OCI-LY1 (cell line): ENCODE data around the gene HMGN4.

Source experiments
- H2AFZ ChIP-seq: fragments of 200-600 bp; sonication (generic), shearing (Covaris generic); 2 replicates; pipeline ENCODE4 v1.6.0; 2014; ENCODE audit warnings: antibody characterized with exemption, mild to moderate bottlenecking, low read length
- H3F3A ChIP-seq: fragments of 200-600 bp; sonication (generic), shearing (Covaris generic); 2 replicates; pipeline ENCODE4 v1.6.0; 2014; ENCODE audit warnings: mild to moderate bottlenecking, antibody characterized with exemption, low read length, moderate library complexity; ENCODE audit not compliant: insufficient read depth
- H3K27ac ChIP-seq: fragments of 200-600 bp; sonication (generic); 2 replicates; pipeline ENCODE4 v1.5.1; 2014; ENCODE audit warnings: low read length, mixed run types, mild to moderate bottlenecking, low read depth; ENCODE audit not compliant: poor library complexity, severe bottlenecking
- H3K27me3 ChIP-seq: fragments of 200-600 bp; sonication (generic); 2 replicates; pipeline ENCODE4 v1.6.0; 2014; ENCODE audit warnings: antibody characterized with exemption, mild to moderate bottlenecking, low read length, moderate library complexity; ENCODE audit not compliant: insufficient read depth
- H3K36me3 ChIP-seq: fragments of 200-600 bp; sonication (generic); 2 replicates; pipeline ENCODE4 v1.6.1; 2014; ENCODE audit warnings: mild to moderate bottlenecking, antibody characterized with exemption, low read length, moderate library complexity, mixed read lengths; ENCODE audit not compliant: insufficient read depth
- H3K4me1 ChIP-seq: fragments of 200-600 bp; sonication (generic); 2 replicates; pipeline ENCODE4 v1.5.1; 2014; ENCODE audit warnings: mild to moderate bottlenecking, low read length, moderate library complexity; ENCODE audit not compliant: insufficient read depth, severe bottlenecking
- H3K4me2 ChIP-seq: fragments of 200-600 bp; sonication (generic), shearing (Covaris generic); 2 replicates; pipeline ENCODE4 v1.6.1; 2014; ENCODE audit warnings: low read length
- H3K4me3 ChIP-seq: fragments of 200-600 bp; sonication (generic); 2 replicates; pipeline ENCODE4 v1.5.1; 2014; ENCODE audit warnings: low read length, low read depth, mild to moderate bottlenecking, mixed read lengths; ENCODE audit not compliant: poor library complexity, severe bottlenecking
- H3K79me2 ChIP-seq: fragments of 200-600 bp; shearing (Covaris generic); 2 replicates; pipeline ENCODE4 v1.6.1; 2016; ENCODE audit warnings: mixed run types, low read length, mixed read lengths; ENCODE audit not compliant: insufficient read depth
- H3K9ac ChIP-seq: fragments of 200-600 bp; sonication (generic), shearing (Covaris generic); 2 replicates; pipeline ENCODE4 v1.6.1; 2014; ENCODE audit warnings: mild to moderate bottlenecking, low read length, mixed read lengths
- H3K9me2 ChIP-seq: fragments of 200-600 bp; sonication (generic), shearing (Covaris generic); 2 replicates; pipeline ENCODE4 v1.6.1; 2014; ENCODE audit warnings: low read depth, mild to moderate bottlenecking, low read length, mixed read lengths
- H3K9me3 ChIP-seq: fragments of 200-600 bp; shearing (Covaris generic); 2 replicates; pipeline ENCODE4 v1.6.1; 2014; ENCODE audit warnings: low read length, mixed read lengths
- H4K20me1 ChIP-seq: fragments of 200-600 bp; sonication (generic), shearing (Covaris generic); 2 replicates; pipeline ENCODE4 v1.6.0; 2016; ENCODE audit warnings: mild to moderate bottlenecking, low read length; ENCODE audit not compliant: insufficient read depth
- EZH2 ChIP-seq: fragments of 200-600 bp; sonication (generic), shearing (Covaris generic); IDR thresholded peaks from 2 replicates; pipeline ENCODE4 v1.8.0; 2017; ENCODE audit warnings: borderline replicate concordance, mixed run types, mild to moderate bottlenecking, antibody characterized with exemption, low read length, moderate library complexity, mixed read lengths
- TF ChIP-seq, protein P1 (sequence below): fragments of 200-600 bp; sonication (generic), shearing (Covaris generic); IDR thresholded peaks from 2 replicates; pipeline ENCODE4 v1.5.1; 2017; ENCODE audit warnings: mild to moderate bottlenecking, antibody characterized with exemption, low read length, moderate library complexity, mixed read lengths

HMGN4 gene

DNA sequence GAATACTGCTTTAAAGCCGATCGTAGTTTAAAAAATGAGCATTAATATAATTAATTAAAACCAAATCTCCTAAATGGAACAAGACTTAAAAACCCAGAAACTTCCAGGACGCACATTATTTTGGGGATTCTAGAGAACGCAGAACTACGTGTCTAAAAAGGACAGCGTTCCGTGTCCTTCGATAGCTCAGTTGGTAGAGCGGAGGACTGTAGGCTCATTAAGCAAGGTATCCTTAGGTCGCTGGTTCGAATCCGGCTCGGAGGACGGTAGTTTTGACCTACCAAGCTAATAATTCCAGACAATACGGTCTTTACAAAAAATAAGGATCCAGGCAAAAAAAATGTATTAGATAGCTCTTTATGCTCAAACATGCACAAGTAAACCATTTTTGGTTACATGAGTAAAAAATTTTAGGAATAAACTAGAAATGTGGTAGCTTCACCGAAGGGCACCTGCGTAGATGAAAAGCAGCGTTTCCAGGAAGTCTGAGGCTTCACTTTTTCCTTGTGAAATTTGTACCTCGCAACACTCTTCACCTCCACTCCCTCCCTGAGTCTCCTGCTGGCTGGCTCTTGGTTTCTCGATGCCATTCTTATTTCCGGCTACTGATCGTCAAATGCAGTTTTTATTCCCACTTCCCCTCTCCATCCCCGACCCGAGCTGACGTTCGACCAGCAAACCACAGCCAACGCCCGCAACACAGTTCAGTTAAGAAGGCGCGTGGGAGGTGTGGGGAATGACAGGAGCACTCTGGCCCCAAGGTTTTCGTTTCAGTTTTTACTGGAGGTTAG, 39.0 kb downstream of the HMGN4 start:
- Histone ChIP-seq H3K9ac (no peak overlapping the region), H3K4me2 (peak overlapping the region; percentile 28), H3K27ac (no peak overlapping the region), H3K27me3 (no peaks in the 10 kb centered on the region; the same call in 1 of the 2 replicates), H2AFZ (no peak overlapping the region), H3K9me3 (peaks cover 7% of the 10 kb centered on the region; the same call in 1 of the 2 replicates), H3K36me3 (no peaks in the 10 kb centered on the region), H3F3A (no peaks in the 10 kb centered on the region), H3K79me2 (no peaks in the 10 kb centered on the region), H3K4me3 (peak overlapping the region; percentile 15), H3K4me1 (peaks cover 21% of the 10 kb centered on the region), H4K20me1 (no peaks in the 10 kb centered on the region), H3K9me2 (no peaks in the 10 kb centered on the region)
- TF ChIP-seq EZH2, result no peak
- TF ChIP-seq, protein P1, sequence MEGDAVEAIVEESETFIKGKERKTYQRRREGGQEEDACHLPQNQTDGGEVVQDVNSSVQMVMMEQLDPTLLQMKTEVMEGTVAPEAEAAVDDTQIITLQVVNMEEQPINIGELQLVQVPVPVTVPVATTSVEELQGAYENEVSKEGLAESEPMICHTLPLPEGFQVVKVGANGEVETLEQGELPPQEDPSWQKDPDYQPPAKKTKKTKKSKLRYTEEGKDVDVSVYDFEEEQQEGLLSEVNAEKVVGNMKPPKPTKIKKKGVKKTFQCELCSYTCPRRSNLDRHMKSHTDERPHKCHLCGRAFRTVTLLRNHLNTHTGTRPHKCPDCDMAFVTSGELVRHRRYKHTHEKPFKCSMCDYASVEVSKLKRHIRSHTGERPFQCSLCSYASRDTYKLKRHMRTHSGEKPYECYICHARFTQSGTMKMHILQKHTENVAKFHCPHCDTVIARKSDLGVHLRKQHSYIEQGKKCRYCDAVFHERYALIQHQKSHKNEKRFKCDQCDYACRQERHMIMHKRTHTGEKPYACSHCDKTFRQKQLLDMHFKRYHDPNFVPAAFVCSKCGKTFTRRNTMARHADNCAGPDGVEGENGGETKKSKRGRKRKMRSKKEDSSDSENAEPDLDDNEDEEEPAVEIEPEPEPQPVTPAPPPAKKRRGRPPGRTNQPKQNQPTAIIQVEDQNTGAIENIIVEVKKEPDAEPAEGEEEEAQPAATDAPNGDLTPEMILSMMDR, result no peak

DNA sequence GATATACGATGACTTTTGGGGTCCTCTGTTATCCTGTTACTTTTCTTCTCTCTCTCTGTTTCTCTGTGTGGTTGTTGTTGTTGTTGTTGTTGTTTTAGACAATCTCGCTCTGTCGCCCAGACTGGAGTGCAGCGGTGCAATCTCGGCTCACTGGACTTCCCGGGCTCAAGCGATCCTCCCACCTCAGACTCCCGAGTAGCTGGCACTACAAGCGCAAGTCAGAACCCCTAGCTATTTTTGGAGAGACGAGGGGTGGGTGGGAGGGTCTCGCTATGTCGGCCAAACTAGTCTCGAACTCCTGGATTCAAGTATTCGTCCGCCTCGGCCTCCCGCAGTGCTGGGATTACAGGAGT, 39.5 kb downstream of the HMGN4 start:
- Histone ChIP-seq H4K20me1 (no peaks in the 10 kb centered on the region), H3K4me3 (peak overlapping the region; percentile 15), H2AFZ (no peak overlapping the region), H3K9me3 (peaks cover 7% of the 10 kb centered on the region; the same call in 1 of the 2 replicates), H3K27ac (no peak overlapping the region), H3K79me2 (no peaks in the 10 kb centered on the region), H3K9me2 (no peaks in the 10 kb centered on the region), H3K4me1 (peaks cover 17% of the 10 kb centered on the region), H3K4me2 (peak overlapping the region; percentile 28), H3K36me3 (no peaks in the 10 kb centered on the region), H3F3A (no peaks in the 10 kb centered on the region), H3K27me3 (no peaks in the 10 kb centered on the region; the same call in 1 of the 2 replicates), H3K9ac (no peak overlapping the region)
- no peak for TF ChIP-seq EZH2
- TF ChIP-seq, protein P1, result no peak

DNA sequence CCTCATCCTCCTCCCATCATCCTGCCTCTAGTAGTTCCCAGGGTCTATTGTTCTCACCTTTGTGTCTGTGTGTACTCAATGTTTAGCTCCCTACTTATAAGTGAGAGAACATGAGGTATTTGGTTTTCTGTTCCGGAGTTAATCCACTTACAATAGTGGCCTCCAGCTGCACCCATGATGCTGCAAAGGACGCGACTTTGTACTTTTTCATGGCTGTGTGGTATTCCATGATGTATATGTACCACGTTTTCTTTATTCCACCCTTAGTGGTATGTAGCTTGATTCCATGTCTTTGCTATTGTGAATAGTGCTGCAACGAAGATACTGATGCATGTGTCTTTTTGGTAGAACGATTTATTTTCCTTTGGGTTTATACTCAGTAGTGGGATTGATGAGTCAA, 40.1 kb downstream of the HMGN4 start:
- TF ChIP-seq, protein P1, result no peak
- no peak for TF ChIP-seq EZH2
- H3K4me3 ChIP-seq, result no peak overlapping the region
- H3K9me2 ChIP-seq, result no peaks in the 10 kb centered on the region
- H3K9me3 ChIP-seq, result peaks cover 7% of the 10 kb centered on the region; the same call in 1 of the 2 replicates
- no peak overlapping the region for H3K9ac ChIP-seq
- no peak overlapping the region for H3K4me2 ChIP-seq
- no peaks in the 10 kb centered on the region for H3F3A ChIP-seq
- H2AFZ ChIP-seq, result no peak overlapping the region
- H3K36me3 ChIP-seq, result no peaks in the 10 kb centered on the region
- no peaks in the 10 kb centered on the region; the same call in 1 of the 2 replicates for H3K27me3 ChIP-seq
- no peaks in the 10 kb centered on the region for H4K20me1 ChIP-seq
- H3K27ac ChIP-seq, result no peak overlapping the region
- peaks cover 13% of the 10 kb centered on the region for H3K4me1 ChIP-seq
- no peaks in the 10 kb centered on the region for H3K79me2 ChIP-seq
